GM19397 (cell line): ENCODE measurements around the gene ENKD1.

Source experiments
- ATAC-seq: cut with Tn5 transposase; IDR thresholded peaks from one replicate; pipeline ENCODE4 v1.9.1; 2021; ENCODE audit warnings: mild to moderate bottlenecking, moderate library complexity; ENCODE audit not compliant: unreplicated experiment

The ENKD1 gene

GRCh38 chr16:67651847-67652246 is 14.7 kb downstream of the ENKD1 start:
- no peak for ATAC-seq

- no peak for ATAC-seq
Observed at GRCh38 chr16:67651039-67651438, 15.5 kb downstream of the ENKD1 start.

GRCh38 chr16:67650023-67650422 is 16.5 kb downstream of the ENKD1 start:
- ATAC-seq, result no peak

GRCh38 chr16:67649494-67649931 is 17.0 kb downstream of the ENKD1 start:
- no peak for ATAC-seq

GRCh38 chr16:67648764-67649407 is 17.7 kb downstream of the ENKD1 start:
- ATAC-seq, result no peak

- no peak for ATAC-seq
Observed at GRCh38 chr16:67648088-67648763, 18.3 kb downstream of the ENKD1 start.

- ATAC-seq, result no peak
Observed at GRCh38 chr16:67647681-67648080, 18.9 kb downstream of the ENKD1 start.

GRCh38 chr16:67647111-67647651 is 19.4 kb downstream of the ENKD1 start:
- no peak for ATAC-seq

GRCh38 chr16:67645397-67646121 is 21.0 kb downstream of the ENKD1 start:
- ATAC-seq, result no peak

- ATAC-seq, result no peak
Observed at GRCh38 chr16:67644038-67644437, 22.5 kb downstream of the ENKD1 start.

GRCh38 chr16:67641779-67642708 is 24.5 kb downstream of the ENKD1 start:
- ATAC-seq, result no peak

- ATAC-seq, result no peak
Observed at GRCh38 chr16:67637625-67638024, 28.9 kb downstream of the ENKD1 start.

GRCh38 chr16:67636713-67637112 is 29.8 kb downstream of the ENKD1 start:
- no peak for ATAC-seq

- ATAC-seq, result no peak
Observed at GRCh38 chr16:67632415-67633172, 34.0 kb downstream of the ENKD1 start.

GRCh38 chr16:67628216-67628615 is 38.3 kb downstream of the ENKD1 start:
- no peak for ATAC-seq

- no peak for ATAC-seq
Observed at GRCh38 chr16:67613808-67614207, 52.7 kb downstream of the ENKD1 start.
